EH (cell line): ENCODE measurements around the gene NFAM1.

Source experiments
- DNase-seq: peaks from one replicate; pipeline ENCODE4 v3.0.0-alpha.2; 2015; ENCODE audit warnings: low read depth

Gene NFAM1

GRCh38 chr22:42383287-42383686 lies 48.9 kb downstream of the NFAM1 start:
- no peak for DNase-seq

- DNase-seq, result no peak
Observed at GRCh38 chr22:42380769-42381551, 51.2 kb downstream of the NFAM1 start.

GRCh38 chr22:42379966-42380537 lies 52.2 kb downstream of the NFAM1 start:
- no peak for DNase-seq

- DNase-seq, result peak; percentile 70
Observed at GRCh38 chr22:42376711-42377554, 55.3 kb downstream of the NFAM1 start.

GRCh38 chr22:42375982-42376381 lies 56.2 kb downstream of the NFAM1 start:
- no peak for DNase-seq

GRCh38 chr22:42372976-42373375 lies 59.2 kb downstream of the NFAM1 start:
- no peak for DNase-seq

- DNase-seq, result no peak
Observed at GRCh38 chr22:42371501-42371900, 60.7 kb downstream of the NFAM1 start.

GRCh38 chr22:42371099-42371498 lies 61.1 kb downstream of the NFAM1 start:
- no peak for DNase-seq

- peak; percentile 96 for DNase-seq
Observed at GRCh38 chr22:42369250-42370041, 62.8 kb downstream of the NFAM1 start.

- no peak for DNase-seq
Observed at GRCh38 chr22:42368379-42369249, 63.6 kb downstream of the NFAM1 start.

- no peak for DNase-seq
Observed at GRCh38 chr22:42367980-42368378, 64.2 kb downstream of the NFAM1 start.

GRCh38 chr22:42366806-42367581 lies 65.2 kb downstream of the NFAM1 start:
- no peak for DNase-seq

GRCh38 chr22:42365942-42366695 lies 66.1 kb downstream of the NFAM1 start:
- DNase-seq, result no peak

GRCh38 chr22:42365111-42365865 lies 66.9 kb downstream of the NFAM1 start:
- peak; percentile 9 for DNase-seq

GRCh38 chr22:42364604-42365110 lies 67.5 kb downstream of the NFAM1 start:
- peak; percentile 40 for DNase-seq

- no peak for DNase-seq
Observed at GRCh38 chr22:42363892-42364291, 68.3 kb downstream of the NFAM1 start.

- no peak for DNase-seq
Observed at GRCh38 chr22:42361523-42361922, 70.7 kb downstream of the NFAM1 start.

- DNase-seq, result no peak
Observed at GRCh38 chr22:42360348-42360747, 71.9 kb downstream of the NFAM1 start.
